SK-MEL-5 (cell line): ENCODE data around the gene LILRB4. TPM values are rescaled to one million over a fixed set of nuclear protein-coding genes. Genes with fewer than 3 reads are reported as not detected.
"Not testable (repeated sequence)": the region's sequence is repeated elsewhere in the genome, so short reads cannot be mapped to it uniquely, and the experiment has no call there.

ENCODE experiments used
- DNase-seq: peaks from one replicate; pipeline ENCODE4 v3.0.0-alpha.2; 2016; ENCODE audit warnings: low read depth, low spot score
- in situ Hi-C: cut with HindIII; loops from 2 replicates; pipeline ENCODE4 v1.10.0; 2016; ENCODE audit warnings: low sequenced_read_pairs, high pct_unique_total_duplicates, low pct_unique_long_range_greater_than_20kb
- polyA plus RNA-seq, 2 experiments: library from polyadenylated mRNA; depleted of rRNA; stranded (reverse); fragments of >200 nt; gene quantifications; 2 replicates each; pipeline ENCODE4 v1.2.3, GENCODE V29; 2015
- total RNA-seq: library from RNA; depleted of rRNA; stranded (reverse); fragments of >200 nt; shearing (Covaris generic); gene quantifications from 2 replicates; pipeline ENCODE4 v1.2.3, GENCODE V29; 2014; rRNA removed

LILRB4 gene
- not detected in 2 replicates for total RNA-seq
- not detected in 2 replicates for polyA plus RNA-seq (2015; cell fraction: cytosol; rRNA removed)
- polyA plus RNA-seq (2015; cell fraction: nucleus; rRNA removed), result not detected in 2 replicates

DNA sequence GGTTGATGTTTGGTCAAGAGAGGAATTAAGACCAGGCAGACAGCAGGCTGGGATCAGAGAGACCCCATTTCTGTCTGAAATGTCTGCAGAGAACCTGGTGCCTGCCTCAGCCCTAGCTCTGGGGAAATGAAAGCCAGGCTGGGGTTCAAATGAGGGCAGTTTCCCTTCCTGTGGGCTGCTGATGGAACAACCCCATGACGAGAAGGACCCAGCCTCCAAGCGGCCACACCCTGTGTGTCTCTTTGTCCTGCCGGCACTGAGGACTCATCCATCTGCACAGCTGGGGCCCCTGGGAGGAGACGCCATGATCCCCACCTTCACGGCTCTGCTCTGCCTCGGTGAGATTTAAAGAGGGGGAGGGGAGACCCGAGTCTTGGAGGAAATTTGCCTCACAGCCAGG is at the start of gene LILRB4:
Gene LILRB4, plus strand, starts transcription at position 256 of the 400 bp plus-strand sequence. Its CDS starts 49 bp downstream, at position 305.
- in situ Hi-C loops, result no loop called here
- no peak for DNase-seq

DNA sequence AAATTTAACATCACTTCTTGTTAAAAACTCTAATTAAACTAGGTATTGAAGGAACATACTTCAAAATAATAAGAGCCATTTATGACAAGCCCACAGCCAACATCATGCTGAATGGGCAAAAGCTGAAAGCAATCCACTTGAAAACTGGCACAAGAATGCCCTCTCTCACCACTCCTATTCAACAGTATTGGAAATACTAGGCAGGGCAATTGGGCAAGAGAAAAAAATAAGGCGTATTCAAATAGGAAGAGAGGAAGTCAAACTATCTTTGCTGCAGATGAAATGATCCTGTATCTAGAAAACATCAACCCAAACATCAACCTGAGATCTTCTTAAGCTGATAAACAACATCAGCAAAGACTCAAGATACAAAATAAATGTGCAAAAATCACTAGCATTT is 48.1 kb upstream of the LILRB4 start:
- in situ Hi-C loops, result no loop called here
- DNase-seq, result no peak

DNA sequence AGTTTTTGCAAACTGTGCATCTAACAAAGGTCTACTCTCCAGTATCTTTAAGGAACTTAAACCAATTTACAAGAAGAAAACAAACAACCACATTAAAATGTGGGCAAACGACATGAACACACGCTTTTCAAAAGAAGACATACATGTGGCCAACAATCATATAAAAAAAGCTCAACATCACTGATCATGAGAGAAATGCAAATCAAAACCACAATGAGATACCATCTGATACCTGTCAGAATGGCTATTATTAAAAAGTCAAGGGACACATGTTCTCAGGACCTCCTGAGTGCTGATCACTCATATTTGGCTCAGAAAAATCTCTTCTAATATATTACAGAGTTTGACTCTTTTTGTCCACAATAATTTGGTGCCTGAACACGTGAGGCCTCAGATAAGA is 46.7 kb upstream of the LILRB4 start:
- no peak for DNase-seq
- in situ Hi-C loops, result no loop called here

DNA sequence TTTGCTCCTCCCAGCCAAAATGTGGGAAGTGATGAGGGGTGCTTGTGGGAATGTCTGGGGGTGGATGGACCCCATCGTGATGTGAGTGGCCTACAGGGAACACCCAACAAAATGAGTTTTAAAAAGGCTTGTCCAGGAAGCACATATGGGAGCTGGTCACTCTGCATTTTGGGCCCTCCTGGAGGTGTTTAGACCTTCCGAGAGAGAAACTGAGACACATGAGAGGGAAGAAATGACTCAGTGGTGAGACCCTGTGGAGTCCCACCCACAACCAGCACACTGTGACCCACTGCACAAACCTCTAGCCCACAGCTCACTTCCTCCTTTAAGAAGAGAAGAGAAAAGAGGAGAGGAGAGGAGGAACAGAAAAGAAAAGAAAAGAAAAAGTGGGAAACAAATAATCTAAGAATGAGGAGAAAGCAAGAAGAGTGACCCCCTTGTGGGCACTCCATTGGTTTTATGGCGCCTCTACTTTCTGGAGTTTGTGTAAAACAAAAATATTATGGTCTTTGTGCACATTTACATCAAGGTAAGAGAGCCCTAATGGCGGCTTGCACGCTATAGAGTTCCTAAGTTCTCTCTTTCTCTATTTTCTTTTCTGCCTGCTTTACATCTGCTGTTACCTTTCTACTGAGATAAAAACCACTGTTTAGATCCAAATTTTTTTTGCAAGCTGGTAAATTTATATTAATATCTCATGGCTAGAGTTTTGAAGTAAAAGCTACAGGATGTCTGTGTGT is 45.8 kb upstream of the LILRB4 start:
- in situ Hi-C loops, result no loop called here
- no peak for DNase-seq

DNA sequence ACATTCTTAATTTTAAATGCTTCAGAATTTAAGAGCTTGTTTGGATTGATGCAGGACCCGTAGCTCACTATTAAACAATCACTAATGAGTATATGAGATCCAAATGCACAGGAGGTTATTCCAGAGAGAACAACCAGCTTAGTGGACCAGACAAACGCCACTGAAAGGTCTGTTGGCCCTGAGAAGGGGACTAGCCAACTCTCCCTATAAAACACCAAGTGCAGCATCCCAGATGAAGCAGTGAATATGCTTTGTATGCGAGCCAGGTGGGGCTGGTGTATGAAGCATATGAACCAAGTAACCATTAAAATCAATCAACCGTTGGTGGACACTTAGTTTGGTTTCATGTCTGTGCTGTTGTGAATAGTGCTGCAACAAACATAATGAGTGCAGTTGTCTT is 42.3 kb upstream of the LILRB4 start:
- in situ Hi-C loops, result no loop called here
- no peak for DNase-seq

DNA sequence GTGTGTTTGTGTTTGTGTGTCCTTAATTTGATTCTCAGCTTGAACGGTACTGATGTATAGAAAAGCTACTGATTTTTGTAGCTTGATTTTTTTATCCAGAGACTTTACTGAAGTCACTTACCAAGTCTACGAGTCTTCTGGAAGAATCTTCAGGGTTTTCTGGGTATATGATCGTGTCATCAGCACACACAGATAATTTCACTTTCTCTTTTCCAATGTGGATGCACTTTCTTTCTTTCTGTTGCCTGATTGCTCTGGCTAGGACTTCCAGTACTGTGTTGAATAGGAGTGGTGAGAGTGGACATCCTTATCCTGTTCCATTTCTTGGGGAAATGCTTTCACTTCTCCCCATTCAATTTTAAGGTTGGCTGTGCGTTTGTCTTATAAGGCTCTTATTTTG is 40.4 kb upstream of the LILRB4 start:
- in situ Hi-C loops, result no loop called here
- no peak for DNase-seq

DNA sequence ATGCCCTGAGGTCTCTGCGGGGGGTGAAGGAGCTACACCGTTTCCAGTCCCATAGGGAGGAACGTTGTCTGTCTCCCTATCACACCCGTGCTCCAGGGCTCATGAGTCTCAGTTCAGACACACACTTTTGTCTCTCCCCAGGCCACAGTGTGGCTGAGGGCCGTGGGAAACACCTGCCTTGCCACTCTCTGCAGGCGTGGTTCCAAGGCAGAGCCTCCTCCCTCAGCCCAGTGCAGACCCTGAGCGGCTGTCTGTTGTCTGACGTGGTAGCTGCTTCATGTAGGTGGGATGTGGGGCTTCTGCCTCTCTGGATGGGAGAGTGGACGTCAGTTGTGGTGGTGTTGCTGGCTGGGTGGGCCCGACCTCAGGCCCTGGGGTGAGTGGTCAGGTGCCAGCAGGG is 38.6 kb upstream of the LILRB4 start:
- in situ Hi-C loops, DNase-seq: not testable (repeated sequence)

DNA sequence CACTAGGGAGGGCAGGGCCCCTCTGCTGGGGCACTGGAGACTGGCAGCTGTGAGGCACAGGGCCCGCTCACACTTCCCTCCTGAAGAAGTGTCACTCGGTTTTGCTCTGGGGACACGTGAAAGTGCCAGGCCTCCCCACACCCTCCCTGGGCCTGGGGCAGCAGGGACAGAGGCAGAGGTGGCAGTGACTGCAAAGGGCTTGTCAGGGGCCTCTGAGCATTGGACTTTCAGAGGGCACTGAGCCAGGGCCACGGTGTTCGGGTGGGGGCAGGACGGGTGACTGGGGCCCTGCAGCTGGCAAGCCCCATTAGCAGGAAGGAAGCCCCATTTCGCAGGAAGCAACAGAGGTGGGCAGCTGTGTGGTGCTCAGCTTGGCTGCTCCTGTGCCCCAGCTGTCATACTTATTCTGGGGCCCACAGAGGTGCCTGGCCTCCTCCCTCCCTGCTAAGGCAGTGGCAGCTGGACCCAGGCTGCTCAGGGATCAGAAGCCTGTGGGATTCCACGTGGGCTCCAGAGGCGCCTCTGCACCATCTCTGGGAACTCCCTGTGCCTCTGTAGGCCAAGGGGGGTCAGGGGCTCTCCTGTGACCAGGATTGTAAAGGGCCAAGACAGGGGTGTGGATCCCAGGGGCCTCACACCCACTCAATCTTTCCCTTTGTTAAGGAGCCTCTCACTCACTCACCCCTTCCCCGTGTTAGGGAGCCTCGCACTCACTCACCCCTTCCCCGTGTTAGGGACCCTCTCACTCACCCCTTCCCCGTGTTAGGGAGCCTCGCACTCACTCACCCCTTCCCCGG is 37.7 kb upstream of the LILRB4 start:
- in situ Hi-C loops, DNase-seq: not testable (repeated sequence)

DNA sequence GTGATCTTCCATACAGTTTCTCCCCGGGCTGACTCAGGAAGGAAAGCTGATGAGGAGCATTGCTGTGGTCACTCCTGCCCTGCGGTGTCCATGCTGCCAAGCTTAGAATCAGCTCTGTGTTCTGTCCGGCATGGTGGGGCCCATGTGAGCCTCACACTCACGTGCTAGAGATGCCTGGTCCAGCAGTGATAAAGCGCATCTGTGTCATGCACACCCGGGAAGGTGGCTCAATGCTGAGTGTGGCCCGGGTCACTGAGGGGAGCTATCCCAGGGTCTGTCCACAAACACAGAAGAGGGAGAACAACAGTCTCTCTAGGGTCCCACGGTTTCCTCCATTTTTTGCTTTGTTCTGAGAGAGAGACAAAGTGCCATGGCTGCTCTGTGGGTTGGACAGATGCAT is 36.0 kb upstream of the LILRB4 start:
- no peak for DNase-seq
- in situ Hi-C loops, result no loop called here

DNA sequence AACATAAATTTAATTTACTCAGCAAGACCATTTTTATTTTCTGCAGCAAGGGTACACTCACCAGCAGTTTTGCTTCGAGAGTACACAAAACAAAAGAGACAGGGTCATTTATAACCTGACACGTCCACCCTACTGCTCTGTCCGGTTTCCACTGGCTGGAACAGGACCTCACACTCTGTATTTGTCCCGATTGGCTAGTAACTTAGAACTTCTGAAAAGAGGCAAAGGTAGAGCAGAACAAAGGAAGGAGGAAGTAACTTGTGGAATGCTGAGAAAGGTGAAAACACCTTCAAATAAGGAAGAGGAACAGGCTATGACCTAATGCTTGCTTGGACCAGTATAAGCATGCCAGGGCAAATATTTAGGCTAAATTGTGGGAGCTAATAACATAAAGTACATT is 34.9 kb upstream of the LILRB4 start:
- in situ Hi-C loops, DNase-seq: not testable (repeated sequence)

DNA sequence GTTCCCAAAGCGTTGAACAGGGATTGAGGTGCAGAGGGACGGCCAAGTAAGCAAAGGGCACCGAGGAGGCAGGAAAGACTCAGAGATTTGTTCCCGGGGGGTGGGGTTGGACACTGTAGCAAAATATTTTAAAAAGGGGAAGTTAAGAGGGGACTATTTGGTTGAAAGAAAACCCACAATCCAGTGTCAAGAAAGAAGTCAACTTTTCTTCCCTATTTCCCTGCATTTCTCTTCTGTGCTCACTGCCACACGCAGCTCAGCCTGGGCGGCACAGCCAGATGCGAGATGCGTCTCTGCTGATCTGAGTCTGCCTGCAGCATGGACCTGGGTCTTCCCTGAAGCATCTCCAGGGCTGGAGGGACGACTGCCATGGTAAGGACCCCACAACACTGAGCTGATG is 32.5 kb upstream of the LILRB4 start, which contains the start of gene LILRB1:
Gene LILRB1, plus strand, starts transcription at position 223 of the 400 bp plus-strand sequence. CDS start 590 bp downstream, outside the sequence.
- DNase-seq, in situ Hi-C loops: not testable (repeated sequence)

DNA sequence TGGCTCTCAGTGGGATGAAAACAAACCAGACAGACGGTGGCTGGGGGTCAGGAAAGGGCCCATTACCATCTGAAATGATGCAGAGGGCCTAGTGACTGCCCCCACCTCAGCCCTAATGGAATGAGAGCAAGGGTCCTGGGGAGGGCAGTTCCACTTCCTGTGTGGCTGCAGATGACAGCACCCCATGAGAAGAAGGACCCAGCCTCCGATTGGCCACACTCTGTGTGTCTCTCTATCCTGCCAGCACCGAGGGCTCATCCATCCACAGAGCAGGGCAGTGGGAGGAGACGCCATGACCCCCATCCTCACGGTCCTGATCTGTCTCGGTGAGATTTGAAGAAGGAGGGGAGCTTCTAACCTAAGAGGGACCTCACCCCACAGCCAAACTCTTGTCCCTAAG is 32.0 kb upstream of the LILRB4 start:
- in situ Hi-C loops, result no loop called here
- no peak for DNase-seq

DNA sequence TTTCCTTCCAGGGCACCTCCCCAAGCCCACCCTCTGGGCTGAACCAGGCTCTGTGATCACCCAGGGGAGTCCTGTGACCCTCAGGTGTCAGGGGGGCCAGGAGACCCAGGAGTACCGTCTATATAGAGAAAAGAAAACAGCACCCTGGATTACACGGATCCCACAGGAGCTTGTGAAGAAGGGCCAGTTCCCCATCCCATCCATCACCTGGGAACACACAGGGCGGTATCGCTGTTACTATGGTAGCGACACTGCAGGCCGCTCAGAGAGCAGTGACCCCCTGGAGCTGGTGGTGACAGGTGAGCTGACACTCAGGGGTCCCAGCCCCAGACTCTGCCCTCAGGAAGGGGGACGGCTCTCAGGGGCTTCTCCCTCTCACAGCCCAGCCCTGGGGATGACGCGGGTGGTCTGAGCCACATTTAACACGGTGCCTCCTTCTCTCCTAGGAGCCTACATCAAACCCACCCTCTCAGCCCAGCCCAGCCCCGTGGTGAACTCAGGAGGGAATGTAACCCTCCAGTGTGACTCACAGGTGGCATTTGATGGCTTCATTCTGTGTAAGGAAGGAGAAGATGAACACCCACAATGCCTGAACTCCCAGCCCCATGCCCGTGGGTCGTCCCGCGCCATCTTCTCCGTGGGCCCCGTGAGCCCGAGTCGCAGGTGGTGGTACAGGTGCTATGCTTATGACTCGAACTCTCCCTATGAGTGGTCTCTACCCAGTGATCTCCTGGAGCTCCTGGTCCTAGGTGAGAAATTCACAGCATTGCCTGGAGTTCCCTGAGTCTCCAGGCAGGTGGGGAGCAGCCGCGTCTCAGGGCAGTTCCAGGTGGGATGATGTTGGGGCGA is 31.1 kb upstream of the LILRB4 start:
- DNase-seq, in situ Hi-C loops: not testable (repeated sequence)

DNA sequence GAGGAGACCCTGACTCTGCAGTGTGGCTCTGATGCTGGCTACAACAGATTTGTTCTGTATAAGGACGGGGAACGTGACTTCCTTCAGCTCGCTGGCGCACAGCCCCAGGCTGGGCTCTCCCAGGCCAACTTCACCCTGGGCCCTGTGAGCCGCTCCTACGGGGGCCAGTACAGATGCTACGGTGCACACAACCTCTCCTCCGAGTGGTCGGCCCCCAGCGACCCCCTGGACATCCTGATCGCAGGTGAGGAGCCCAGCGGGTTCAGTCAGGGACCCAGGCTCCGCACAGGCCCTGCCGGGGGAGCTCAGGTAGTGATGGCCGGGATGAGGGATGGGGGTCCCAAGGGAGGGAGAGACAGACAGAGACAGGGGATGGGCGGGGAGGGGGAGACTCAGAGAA is 30.3 kb upstream of the LILRB4 start:
- in situ Hi-C loops, DNase-seq: not testable (repeated sequence)

DNA sequence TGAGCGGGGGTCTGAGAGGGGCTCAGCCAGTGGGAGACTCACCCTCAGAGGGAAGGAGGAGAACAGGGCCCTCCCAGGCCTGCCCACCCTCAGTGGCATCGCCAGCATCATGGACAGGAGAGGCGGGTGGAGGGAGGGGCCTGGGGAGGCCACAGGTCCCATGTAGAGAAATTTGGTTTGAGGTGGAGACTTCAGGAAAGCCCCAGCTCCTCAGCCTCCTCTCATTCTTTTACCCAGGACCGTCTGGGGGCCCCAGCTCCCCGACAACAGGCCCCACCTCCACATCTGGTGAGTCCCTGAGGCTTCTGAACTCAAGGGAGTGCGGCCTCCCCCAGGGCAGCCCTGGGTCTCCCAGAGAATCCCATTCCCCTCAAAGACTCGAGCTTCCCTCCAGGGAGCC is 29.4 kb upstream of the LILRB4 start:
- in situ Hi-C loops, result no loop called here
- no peak for DNase-seq

DNA sequence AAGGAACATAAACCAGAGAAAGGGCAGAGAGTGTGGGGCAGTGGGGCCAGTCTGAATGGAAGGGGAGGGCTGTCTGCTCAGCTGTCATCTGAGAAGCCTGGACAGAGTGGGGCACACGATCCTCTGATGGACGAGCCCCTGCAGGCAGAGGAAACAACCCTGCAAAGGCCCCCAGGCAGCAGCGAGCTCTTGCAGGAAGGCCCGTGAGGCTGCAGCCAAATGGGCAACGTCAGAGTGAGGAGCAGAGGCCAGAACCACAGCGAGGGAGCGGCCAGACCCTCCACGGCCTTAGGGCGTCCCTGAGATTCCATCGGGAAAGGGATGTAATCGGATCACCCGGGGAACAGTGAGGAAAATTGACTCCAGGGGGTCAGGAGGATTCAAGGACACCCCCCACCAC is 26.7 kb upstream of the LILRB4 start:
- DNase-seq, in situ Hi-C loops: not testable (repeated sequence)

DNA sequence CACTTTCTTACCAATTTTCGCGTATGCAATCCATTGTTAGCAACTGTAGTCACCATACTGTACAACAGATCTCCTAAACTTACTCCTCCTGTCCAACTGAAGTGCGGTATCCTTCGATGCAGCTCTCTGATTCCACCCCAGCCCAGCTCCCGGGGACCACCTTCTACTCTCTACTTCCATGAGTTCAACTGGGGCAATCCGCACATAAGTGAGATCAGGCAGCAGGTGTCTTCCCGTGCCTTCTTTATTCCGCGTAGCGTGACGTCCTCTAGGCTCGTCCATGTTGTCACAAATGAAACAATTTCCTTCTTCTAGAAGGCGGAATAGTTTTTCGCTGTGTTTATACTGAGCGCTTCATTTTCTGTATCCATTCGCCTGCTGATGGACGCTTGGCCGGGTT is 24.1 kb upstream of the LILRB4 start:
- in situ Hi-C loops, result no loop called here
- DNase-seq, result no peak

DNA sequence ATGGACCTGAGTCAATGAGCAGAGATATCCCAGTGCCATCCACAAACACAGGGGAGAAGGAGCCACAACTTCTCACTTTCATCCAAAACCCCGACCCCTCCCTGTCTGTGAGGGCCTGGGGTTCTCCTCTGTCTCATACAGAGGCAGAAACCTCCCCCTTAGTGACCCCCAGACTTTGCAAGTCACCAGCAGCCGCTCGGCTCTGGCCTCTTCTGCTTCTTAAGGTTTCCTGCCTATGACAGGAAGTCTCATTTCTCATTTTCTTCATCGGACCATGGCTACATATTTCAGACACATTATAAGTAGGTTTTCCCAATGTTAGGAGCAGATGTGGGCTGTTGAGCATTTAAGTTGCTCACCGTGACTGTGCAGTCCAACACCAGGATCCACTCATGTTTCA is 19.8 kb upstream of the LILRB4 start:
- in situ Hi-C loops, DNase-seq: not testable (repeated sequence)
